Transverse colon (tissue), 4 donors: ENCODE results near the gene UBASH3B. TPM values are rescaled to one million over a fixed set of nuclear protein-coding genes. Genes with fewer than 3 reads are reported as not detected.

Experiments used
- DNase-seq: peaks from one replicate; pipeline ENCODE4 v3.0.0-alpha.2; 2019
- H3K27ac ChIP-seq, 4 donors: fragments of 200-600 bp; sonication (generic); 2 replicates each; pipeline ENCODE4 v1.5.1; 2016 to 2018; ENCODE audit warnings: inconsistent platforms in 4 of 4
- H3K27me3 ChIP-seq: fragments of 200-600 bp; sonication (generic); 2 replicates; pipeline ENCODE4 v1.5.1; 2017; ENCODE audit warnings: inconsistent platforms
- H3K36me3 ChIP-seq, 4 donors: fragments of 200-600 bp; sonication (generic); 2 replicates each; pipeline ENCODE4 v1.5.1; 2017 to 2019; ENCODE audit warnings: inconsistent platforms in 4 of 4
- H3K4me1 ChIP-seq, 4 donors: fragments of 200-600 bp; sonication (generic); 2 replicates each; pipeline ENCODE4 v1.5.1; 2017 to 2020; ENCODE audit warnings: inconsistent platforms in 4 of 4
- H3K4me3 ChIP-seq, 4 donors: fragments of 200-600 bp; sonication (generic); 1 replicate in 1 of 4; 2 replicates in 3 of 4; pipeline versions ENCODE4 v1.5.1 to v1.6.1; 2017 to 2019; ENCODE audit warnings: inconsistent platforms in 4 of 4
- H3K9me3 ChIP-seq, 2 donors: fragments of 200-600 bp; sonication (generic); 2 replicates each; pipeline ENCODE4 v1.5.1; 2017 to 2019; ENCODE audit warnings: inconsistent platforms in 2 of 2
- CTCF ChIP-seq, 5 experiments: fragments of 200-600 bp in 3 of 5; fragments of 450-650 bp in 2 of 5; sonication (generic) in 3 of 5; IDR thresholded peaks; 1 replicate in 2 of 5; 2 replicates in 3 of 5; pipeline ENCODE4 v1.5.1; 2016 to 2017; ENCODE audit warnings: antibody characterized with exemption in 5 of 5, inconsistent platforms in 3 of 5, mild to moderate bottlenecking in 2 of 5, moderate library complexity in 1 of 5
- EP300 ChIP-seq: sonication (generic); formaldehyde crosslinking; IDR thresholded peaks from one replicate; pipeline ENCODE4 v1.6.1; 2017; ENCODE audit warnings: antibody characterized with exemption, low read depth
- POLR2A ChIP-seq: fragments of 450-650 bp; IDR thresholded peaks from one replicate; pipeline ENCODE4 v1.6.1; 2016; ENCODE audit warnings: antibody characterized with exemption, mild to moderate bottlenecking, moderate library complexity
- POLR2AphosphoS5 ChIP-seq, 3 donors: sonication (generic); formaldehyde crosslinking; IDR thresholded peaks; one replicate each; pipeline ENCODE4 v1.6.1; 2016; ENCODE audit warnings: antibody characterized with exemption in 3 of 3
- WGBS, 2 donors: methylation state at CpG; one replicate each; pipeline ENCODE4 v1.1.5; 2018; ENCODE audit warnings: low coverage in 1 of 2; 5-methylcytosine and 5-hydroxymethylcytosine counted together
- in situ Hi-C, 4 donors: fragments of 200-750 bp; cut with MboI; loops; one replicate each; pipeline versions ENCODE4 v1.15.0 to v1.15.1; 2017; ENCODE audit warnings: low sequenced_read_pairs in 3 of 4, low pct_ligation_motif_present in 1 of 4, low pct_unique_long_range_greater_than_20kb in 1 of 4
- intact Hi-C: fragments of 100-400 bp; cut with DNase I; formaldehyde crosslinking; loops from one replicate; pipeline ENCODE4 v1.15.1; 2023; ENCODE audit warnings: low total_unique reads
- total RNA-seq, 4 donors: library from RNA; depleted of rRNA; stranded (reverse); fragments of >200 nt; gene quantifications; one replicate each; pipeline ENCODE4 v1.1.0, GENCODE V29; 2016

Gene UBASH3B
- total RNA-seq, 4 donors from 2014 or later: 2.0 to 101 (median 17.0) TPM

- in situ Hi-C loops (loop anchor here in 1 of 4 donors (10.0 kb wide), 1 partner anchor 63 kb away; no protein-coding TSS in a partner anchor), intact Hi-C loops (no loop called here)
- no peaks in the 10 kb centered on the region for H3K9me3 ChIP-seq
- TF ChIP-seq POLR2A (no peak), EP300 (no peak), POLR2AphosphoS5 (IDR thresholded peaks at IDR 0.05) (no peak), CTCF (IDR thresholded peaks at IDR 0.05) (no peak)
- H3K27ac ChIP-seq: no peak overlapping the region
- DNase-seq: no peak
- 81 to 87% methylated on average over 3 to 8 of the region's 8 CpGs for WGBS, 2 donors
- no peaks in the 10 kb centered on the region for H3K36me3 ChIP-seq
- H3K4me1 ChIP-seq: no peaks in the 10 kb centered on the region
- no peak overlapping the region for H3K4me3 ChIP-seq
- no peaks in the 10 kb centered on the region for H3K27me3 ChIP-seq
Measured at GRCh38 chr11:122791836-122792235, 136.3 kb downstream of the UBASH3B start.

GRCh38 chr11:122793515-122793914 is 138.0 kb downstream of the UBASH3B start:
- no peaks in the 10 kb centered on the region for H3K27me3 ChIP-seq
- no peaks in the 10 kb centered on the region for H3K4me1 ChIP-seq
- H3K4me3 ChIP-seq: no peak overlapping the region
- no peak for TF ChIP-seq POLR2AphosphoS5 (IDR thresholded peaks at IDR 0.05)
- no peaks in the 10 kb centered on the region for H3K36me3 ChIP-seq
- DNase-seq: no peak
- in situ Hi-C loops (loop anchor here in 1 of 4 donors (10.0 kb wide), 1 partner anchor 61 kb away; no protein-coding TSS in a partner anchor), intact Hi-C loops (no loop called here)
- no peak overlapping the region for H3K27ac ChIP-seq
- 20 to 67% methylated on average over 1 to 3 of the region's 3 CpGs for WGBS, 2 donors
- H3K9me3 ChIP-seq: no peaks in the 10 kb centered on the region

GRCh38 chr11:122795307-122795706 is 139.8 kb downstream of the UBASH3B start:
- no peak for DNase-seq
- intact Hi-C loops: no loop called here
- H3K4me3 ChIP-seq: no peak overlapping the region
- H3K36me3 ChIP-seq: no peaks in the 10 kb centered on the region
- TF ChIP-seq POLR2A (no peak), CTCF (IDR thresholded peaks at IDR 0.05) (no peak), POLR2AphosphoS5 (IDR thresholded peaks at IDR 0.05) (no peak)
- no peaks in the 10 kb centered on the region for H3K9me3 ChIP-seq
- 90 to 92% methylated on average over 5 of the region's 5 CpGs for WGBS, 2 donors
- H3K4me1 ChIP-seq: no peaks in the 10 kb centered on the region
- no peak overlapping the region for H3K27ac ChIP-seq
- in situ Hi-C loops: loop anchor here in 2 of 4 donors (5.0 to 10.0 kb wide), 2 partner anchors 57 to 59 kb away; no protein-coding TSS in a partner anchor
- no peaks in the 10 kb centered on the region for H3K27me3 ChIP-seq

- in situ Hi-C loops: loop anchor here in 2 of 4 donors (5.0 to 10.0 kb wide), 2 partner anchors 56 to 59 kb away; no protein-coding TSS in a partner anchor
Measured at GRCh38 chr11:122796128-122796717, 140.7 kb downstream of the UBASH3B start.

More at GRCh38 chr11:122796128-122796717, 140.7 kb downstream of the UBASH3B start:
- Histone ChIP-seq H3K27me3 (no peaks in the 10 kb centered on the region), H3K36me3 (no peaks in the 10 kb centered on the region), H3K4me3 (no peak overlapping the region), H3K9me3 (no peaks in the 10 kb centered on the region), H3K4me1 (no peaks in the 10 kb centered on the region), H3K27ac (no peak overlapping the region)
- TF ChIP-seq CTCF (IDR thresholded peaks at IDR 0.05) (peak; percentile 72 to 81 (median 79)), POLR2A (no peak)
- DNase-seq: peak; percentile 54
- 55 to 65% methylated on average over 2 to 11 of the region's 11 CpGs for WGBS, 2 donors
- intact Hi-C loops: no loop called here
